GM10248 (cell line): Measurements from ENCODE around the gene KRTAP10-4.
"Not testable (repeated sequence)": the region's sequence is repeated elsewhere in the genome, so short reads cannot be mapped to it uniquely, and the experiment has no call there.

Experiments used
- CTCF ChIA-PET: fragments of 300-600 bp; sonication (Branson Sonifier 250); formaldehyde crosslinking; extraction: SDS; loops from one replicate; lab custom pipeline; 2021; ENCODE audit warnings: antibody characterized with exemption; lab: Yijun Ruan, JAX
- POLR2A ChIA-PET: fragments of 350-650 bp; sonication (Branson Sonifier 250); formaldehyde crosslinking; extraction: SDS; loops from one replicate; lab custom pipeline; 2020; ENCODE audit warnings: antibody characterized with exemption; lab: Yijun Ruan, JAX
- DNase-seq: peaks from one replicate; pipeline ENCODE4 v3.0.0; 2012; ENCODE audit errors: extremely low spot score
- TF ChIP-seq, protein P1 (sequence below): IDR thresholded peaks from 2 replicates; pipeline ENCODE4 v1.5.1; 2012; ENCODE audit warnings: mild to moderate bottlenecking, low read depth; ENCODE audit errors: extremely low read depth, missing control alignments, control extremely low read depth

KRTAP10-4 gene

DNA sequence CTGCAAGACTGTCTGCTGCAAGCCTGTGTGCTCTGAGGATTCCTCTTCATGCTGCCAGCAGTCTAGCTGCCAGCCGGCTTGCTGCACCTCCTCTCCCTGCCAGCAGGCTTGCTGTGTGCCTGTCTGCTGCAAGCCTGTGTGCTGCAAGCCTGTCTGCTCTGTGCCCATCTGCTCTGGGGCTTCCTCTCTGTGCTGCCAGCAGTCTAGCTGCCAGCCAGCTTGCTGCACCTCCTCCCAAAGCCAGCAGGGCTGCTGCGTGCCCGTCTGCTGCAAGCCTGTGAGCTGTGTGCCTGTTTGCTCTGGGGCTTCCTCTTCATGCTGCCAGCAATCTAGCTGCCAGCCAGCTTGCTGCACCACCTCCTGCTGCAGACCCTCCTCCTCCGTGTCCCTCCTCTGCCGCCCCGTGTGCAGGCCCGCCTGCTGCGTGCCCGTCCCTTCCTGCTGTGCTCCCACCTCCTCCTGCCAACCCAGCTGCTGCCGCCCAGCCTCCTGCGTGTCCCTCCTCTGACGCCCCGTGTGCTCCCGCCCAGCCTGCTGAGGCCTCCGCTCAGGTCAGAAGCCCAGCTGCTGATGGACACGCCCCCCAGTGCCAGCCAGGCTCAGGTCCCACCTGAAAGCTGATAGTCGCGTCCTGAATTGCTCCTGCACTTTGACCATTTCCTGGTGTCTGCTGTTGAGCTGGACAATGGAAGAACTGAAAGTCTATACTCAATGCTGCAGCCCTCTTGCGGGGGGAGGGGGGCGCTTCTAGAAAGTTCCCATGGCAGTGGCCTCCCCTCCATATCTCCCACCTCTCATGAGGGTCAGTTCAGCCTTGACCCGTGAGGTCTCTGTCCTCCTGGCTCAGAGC lies 1.2 kb downstream of the KRTAP10-4 start:
- CTCF ChIA-PET, result interaction anchor here (1.4 kb wide), 1 partner anchor 17 kb away, joined by 3 read pairs; no protein-coding TSS in a partner anchor
- POLR2A ChIA-PET, result no interaction called here
- DNase-seq, result peak; percentile 9
- TF ChIP-seq, protein P1, sequence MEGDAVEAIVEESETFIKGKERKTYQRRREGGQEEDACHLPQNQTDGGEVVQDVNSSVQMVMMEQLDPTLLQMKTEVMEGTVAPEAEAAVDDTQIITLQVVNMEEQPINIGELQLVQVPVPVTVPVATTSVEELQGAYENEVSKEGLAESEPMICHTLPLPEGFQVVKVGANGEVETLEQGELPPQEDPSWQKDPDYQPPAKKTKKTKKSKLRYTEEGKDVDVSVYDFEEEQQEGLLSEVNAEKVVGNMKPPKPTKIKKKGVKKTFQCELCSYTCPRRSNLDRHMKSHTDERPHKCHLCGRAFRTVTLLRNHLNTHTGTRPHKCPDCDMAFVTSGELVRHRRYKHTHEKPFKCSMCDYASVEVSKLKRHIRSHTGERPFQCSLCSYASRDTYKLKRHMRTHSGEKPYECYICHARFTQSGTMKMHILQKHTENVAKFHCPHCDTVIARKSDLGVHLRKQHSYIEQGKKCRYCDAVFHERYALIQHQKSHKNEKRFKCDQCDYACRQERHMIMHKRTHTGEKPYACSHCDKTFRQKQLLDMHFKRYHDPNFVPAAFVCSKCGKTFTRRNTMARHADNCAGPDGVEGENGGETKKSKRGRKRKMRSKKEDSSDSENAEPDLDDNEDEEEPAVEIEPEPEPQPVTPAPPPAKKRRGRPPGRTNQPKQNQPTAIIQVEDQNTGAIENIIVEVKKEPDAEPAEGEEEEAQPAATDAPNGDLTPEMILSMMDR, result no peak

DNA sequence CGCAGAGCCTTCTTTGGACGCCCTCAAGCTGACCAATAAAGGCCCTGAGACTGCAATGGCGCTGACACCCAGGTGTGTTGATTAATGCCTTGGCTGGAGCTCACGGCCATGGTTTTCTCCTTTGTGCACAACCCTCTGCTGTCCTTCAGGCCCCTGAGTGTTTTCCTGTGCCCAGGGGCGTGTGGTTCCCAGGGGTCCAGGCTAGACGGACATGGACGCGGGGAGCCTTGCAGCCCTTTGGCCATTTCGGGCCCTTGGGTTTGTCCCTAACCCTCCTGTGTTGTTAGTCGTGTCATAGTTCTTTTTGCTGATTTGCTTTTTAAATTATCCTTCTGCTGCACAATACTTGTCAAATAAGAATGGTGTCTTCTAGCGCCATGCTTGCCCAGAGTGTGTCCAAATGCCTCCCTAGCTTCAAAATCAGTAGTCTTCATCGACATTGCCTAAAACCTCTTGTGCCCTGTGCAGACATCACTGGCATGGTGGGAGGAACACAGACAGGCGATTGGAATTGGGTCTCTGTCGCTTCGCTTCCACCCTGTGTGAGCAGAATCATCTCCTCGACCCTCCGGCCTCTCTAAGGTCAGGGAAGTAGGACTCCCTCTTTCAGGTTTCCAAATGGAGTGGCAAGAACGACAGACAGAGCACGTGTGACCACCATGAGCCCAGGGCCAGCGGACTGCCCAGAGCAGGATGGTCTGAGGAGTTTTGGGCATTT lies 1.9 kb downstream of the KRTAP10-4 start:
- ChIA-PET POLR2A (no interaction called here), CTCF (interaction anchor here (1.4 kb wide), 1 partner anchor 18 kb away, joined by 3 read pairs; no protein-coding TSS in a partner anchor)
- TF ChIP-seq, protein P1, result no peak
- DNase-seq, result peak; percentile 8

DNA sequence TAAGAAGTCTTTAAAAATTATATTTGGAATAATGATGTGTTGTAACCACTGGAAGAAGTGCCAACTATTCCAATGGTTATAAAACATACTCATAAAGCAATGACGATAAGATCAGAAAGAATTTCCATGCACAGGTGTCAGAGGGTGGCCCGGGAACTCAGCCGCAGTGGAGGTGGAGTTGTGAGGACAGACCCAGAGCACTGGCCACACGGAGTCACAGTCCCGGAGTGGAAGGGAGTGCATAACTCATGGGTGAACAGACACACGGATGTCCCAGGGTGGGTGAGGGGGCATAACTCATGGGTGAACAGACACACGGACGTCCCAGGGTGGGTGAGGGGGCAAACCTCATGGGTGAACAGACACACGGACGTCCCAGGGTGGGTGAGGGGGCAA lies 2.5 kb downstream of the KRTAP10-4 start:
- TF ChIP-seq, protein P1, result no peak
- no peak for DNase-seq
- POLR2A ChIA-PET, result no interaction called here
- CTCF ChIA-PET, result no interaction called here

DNA sequence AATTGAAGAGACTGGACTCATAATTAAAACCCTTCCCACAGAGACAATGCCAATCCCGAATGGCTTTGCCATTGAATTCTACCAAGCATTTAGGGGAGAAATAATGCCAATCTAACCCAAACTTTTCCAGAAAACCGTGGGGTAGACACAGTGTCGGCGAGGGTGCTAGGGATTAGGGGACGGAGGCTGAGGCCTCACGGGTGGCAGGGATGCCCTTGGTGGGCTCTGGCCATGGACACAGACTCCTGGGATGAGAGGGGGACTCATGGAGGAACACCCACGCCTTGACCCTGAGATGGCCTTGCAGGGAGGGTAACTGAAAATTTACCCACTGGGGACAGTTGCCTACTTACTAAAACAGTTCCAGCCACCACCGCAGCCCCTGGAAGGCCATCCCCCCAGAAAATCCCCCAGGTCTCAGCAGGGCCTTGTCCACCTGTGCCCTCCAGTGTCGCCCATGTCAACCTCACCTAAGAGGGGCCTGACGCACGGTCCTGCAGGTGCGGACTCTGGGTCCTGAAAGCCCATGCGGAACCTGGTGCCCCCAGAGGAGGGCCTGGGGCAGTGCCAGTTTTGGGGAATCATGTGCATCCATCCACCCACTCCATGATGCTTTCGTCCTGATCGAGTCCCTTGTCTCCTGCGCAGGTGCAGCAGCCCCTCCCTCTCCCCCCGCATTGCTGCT lies 5.0 kb downstream of the KRTAP10-4 start:
- DNase-seq, result no peak
- TF ChIP-seq, protein P1, result no peak
- POLR2A ChIA-PET, result no interaction called here
- CTCF ChIA-PET, result no interaction called here

DNA sequence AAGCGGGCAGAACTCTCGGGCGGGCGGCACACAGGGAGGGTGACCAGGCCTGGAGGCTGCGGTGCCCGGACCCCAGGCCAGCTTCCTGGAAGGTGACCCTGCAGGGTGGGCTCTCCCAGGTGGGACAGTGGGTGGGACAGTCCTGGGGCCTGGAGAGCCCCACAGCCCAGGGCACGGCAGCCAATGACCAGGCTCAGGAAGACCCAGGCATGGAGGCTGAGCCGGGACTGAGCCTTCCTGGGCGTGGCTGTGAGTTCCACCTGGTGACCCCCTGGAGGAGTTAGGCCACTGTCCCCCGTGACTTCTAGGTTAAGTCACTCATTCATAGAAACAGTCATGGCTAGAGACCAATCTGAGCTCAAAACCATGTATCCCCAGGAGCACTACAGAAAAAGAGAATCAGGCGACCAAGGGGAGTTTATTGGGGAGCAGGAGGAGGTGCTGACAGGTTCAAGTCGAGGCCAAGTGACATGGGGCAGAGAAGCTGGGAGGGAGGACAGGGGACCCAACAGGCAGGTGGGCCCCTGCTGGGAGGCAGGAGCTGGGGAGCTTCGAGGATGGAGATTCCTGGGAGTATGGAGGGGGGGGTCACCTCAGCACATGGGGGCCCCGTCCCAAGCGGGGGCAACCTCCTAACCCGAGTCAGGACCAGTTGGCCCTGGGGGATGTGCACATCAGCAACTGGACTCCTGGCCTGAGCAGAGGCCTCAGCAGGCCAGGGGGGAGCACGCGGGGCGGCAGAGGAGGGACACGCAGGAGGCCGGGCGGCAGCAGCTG lies 5.7 kb downstream of the KRTAP10-4 start:
- DNase-seq, result peak; percentile 10
- POLR2A ChIA-PET, result no interaction called here
- CTCF ChIA-PET, result no interaction called here
- TF ChIP-seq, protein P1, result no peak

DNA sequence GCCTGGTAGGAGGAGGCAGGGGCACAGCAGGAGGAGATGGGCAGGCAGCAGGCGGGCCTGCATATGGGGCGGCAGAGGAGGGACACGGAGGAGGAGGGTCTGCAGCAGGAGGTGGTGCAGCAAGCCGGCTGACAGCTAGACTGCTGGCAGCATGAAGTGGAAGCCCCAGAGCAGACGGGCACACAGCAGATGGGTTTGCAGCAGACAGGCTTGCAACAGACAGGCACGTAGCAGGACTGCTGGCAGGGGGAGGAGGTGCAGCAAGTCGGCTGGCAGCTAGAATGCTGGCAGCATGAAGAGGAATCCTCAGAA lies 6.3 kb downstream of the KRTAP10-4 start:
- TF ChIP-seq, protein P1, result no peak
- POLR2A ChIA-PET, result no interaction called here
- CTCF ChIA-PET, result no interaction called here
- no peak for DNase-seq

DNA sequence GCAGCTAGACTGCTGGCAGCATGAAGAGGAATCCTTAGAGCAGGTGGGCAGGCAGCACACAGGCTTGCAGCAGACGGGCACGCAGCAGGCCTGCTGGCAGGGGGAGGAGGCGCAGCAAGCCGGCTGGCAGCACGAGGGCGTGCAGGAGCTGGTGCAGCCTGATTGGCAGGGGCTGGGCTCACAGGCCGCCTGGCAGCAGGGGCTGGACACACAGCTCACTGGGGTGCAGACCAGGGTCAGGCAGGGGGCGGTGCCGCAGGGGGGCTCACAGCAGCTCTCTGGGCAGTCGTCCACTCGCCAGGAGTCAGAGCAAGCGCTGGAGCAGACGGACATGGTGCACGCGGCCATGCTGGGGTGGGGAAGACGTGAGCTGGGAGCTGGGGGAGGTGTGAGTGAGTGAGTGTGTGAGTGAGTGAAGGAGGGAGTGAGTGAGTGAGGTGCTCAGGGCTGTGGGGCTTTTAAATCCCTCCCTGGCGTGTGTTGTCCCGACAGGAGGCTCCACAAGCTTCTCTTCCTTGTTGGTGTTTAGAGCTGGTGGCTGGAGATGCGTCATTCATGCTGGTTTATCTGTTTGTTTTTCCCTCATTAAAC lies 6.8 kb downstream of the KRTAP10-4 start, which contains the start of gene KRTAP10-5:
Gene KRTAP10-5 (minus strand): TSS at position 374 of the 591 bp plus-strand sequence. CDS start 26 bp downstream, at position 348.
- POLR2A ChIA-PET, CTCF ChIA-PET, DNase-seq: not testable (repeated sequence)
